ENCODE data around the gene APOA5. TPM values are rescaled to one million over a fixed set of nuclear protein-coding genes. Genes with fewer than 3 reads are reported as not detected.

Gene APOA5
- total and polyA plus RNA-seq, 2 of the 4 experiments (the other 2 are of a cell fraction), result not detected

DNA sequence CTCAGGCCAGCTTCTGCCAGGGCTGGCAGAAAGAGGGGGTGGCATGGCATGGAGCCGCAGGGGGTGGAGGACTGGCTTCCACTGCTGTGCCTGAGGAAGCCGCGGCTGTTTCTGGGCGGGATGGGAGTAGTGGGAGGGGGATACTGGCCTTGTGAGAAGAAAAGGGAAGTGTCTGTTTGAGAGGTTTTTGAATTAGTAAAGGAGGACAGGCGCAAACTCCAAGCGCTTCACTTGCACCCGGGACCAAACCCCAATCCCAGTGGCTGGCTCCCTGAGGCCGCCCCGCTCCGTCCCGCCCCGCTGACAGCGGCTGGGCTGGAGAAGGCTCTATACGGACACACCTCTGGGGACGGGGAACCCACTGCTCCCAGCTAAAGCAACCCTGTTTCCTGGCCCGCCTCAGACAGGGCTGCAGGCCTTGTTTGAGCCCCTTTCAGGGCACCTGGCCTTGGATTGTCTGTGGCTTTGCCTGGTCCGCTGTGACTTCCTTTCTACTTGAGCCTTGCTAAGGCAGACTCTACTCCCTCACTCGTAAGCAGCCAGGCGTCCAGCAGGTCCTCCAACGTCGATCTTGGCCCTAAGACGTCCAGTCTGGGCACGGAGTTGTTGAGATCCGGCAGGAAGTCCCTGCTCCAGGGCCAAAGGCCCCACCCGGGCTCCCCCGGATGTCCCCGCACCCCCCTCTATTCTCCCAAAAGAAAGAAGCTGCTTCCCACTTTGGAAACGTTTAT is 43.5 kb upstream of the APOA5 start:
- Histone ChIP-seq H4K91ac (ENCODE audit: insufficient read depth, low read depth, low read length) (peak overlapping the region; percentile 74), H4K8ac (ENCODE audit: low read depth in 2 of 2, low read length in 2 of 2) (peak overlapping the region; percentile 58 to 84), H2AK5ac (ENCODE audit: low read depth, low read length) (peak overlapping the region; percentile 20), H3K23ac (ENCODE audit: low read depth, low read length) (no peak overlapping the region), H2AFZ (replicated peaks; ENCODE audit: low read length, poor library complexity) (peak overlapping the region; percentile 98), H3K27me3 (ENCODE audit: control insufficient read depth, insufficient read depth, low read length) (peaks cover 3% of the 10 kb centered on the region; the same call in 1 of the 2 replicates), H2BK5ac (ENCODE audit: low read depth, low read length, poor library complexity, severe bottlenecking) (no peak overlapping the region), H2AK9ac (replicated peaks; ENCODE audit: low read depth, low read length, poor library complexity) (peak overlapping the region; percentile 79), H4K5ac (ENCODE audit: low read depth, low read length) (peak overlapping the region; percentile 47), H3K18ac (ENCODE audit: low read depth, low read length) (peak overlapping the region; percentile 49; the same call in 1 of the 2 replicates), H3K4me1 (ENCODE audit: control insufficient read depth, insufficient read depth, low read length) (peaks cover 3% of the 10 kb centered on the region; the same call in 1 of the 2 replicates), H3K4ac (ENCODE audit: low read depth, low read length) (peak overlapping the region; percentile 68), H3K9me1 (ENCODE audit: insufficient read depth, low read length) (no peaks in the 10 kb centered on the region; the same call in 1 of the 2 replicates), H3K9ac (ENCODE audit: low read depth, low read length) (0 out of 2 replicates have a peak overlapping the region, but pooled peaks have one; percentile 8), H3K4me3 (ENCODE audit: insufficient read depth, low read depth, low read length) (no peak overlapping the region), H2BK20ac (ENCODE audit: low read depth, low read length) (no peak overlapping the region), H3K56ac (ENCODE audit: extremely low read depth, insufficient read depth, low read length) (no peak overlapping the region), H3K14ac (replicated peaks; ENCODE audit: low read depth, low read length) (peak overlapping the region; percentile 58; the same call in 1 of the 2 replicates), H3K79me1 (ENCODE audit: low read depth in 1 of 2, low read length in 2 of 2) (no peaks in the 10 kb centered on the region), H2BK15ac (ENCODE audit: low read depth, low read length) (peak overlapping the region; percentile 39; the same call in 2 of the 3 replicates), H4K20me1 (ENCODE audit: insufficient read depth, low read length) (no peaks in the 10 kb centered on the region), H3K9me3 (ENCODE audit: control insufficient read depth, insufficient read depth, low read length) (no peaks in the 10 kb centered on the region), H3K27ac (ENCODE audit: insufficient read depth, low read length) (peak overlapping the region; percentile 6; the same call in 1 of the 2 replicates), H2BK120ac (ENCODE audit: low read depth, low read length) (peak overlapping the region; percentile 52), H3K36me3 (ENCODE audit: control insufficient read depth, insufficient read depth, low read length) (no peaks in the 10 kb centered on the region), H3K4me2 (ENCODE audit: low read depth, low read length) (no peak overlapping the region; the same call in 1 of the 2 replicates)
- ChIA-PET CTCF (interaction anchor here (0.6 to 1.9 kb wide), 17 partner anchors 8 to 273 kb away, joined by 3 to 30 read pairs (median 4); partner anchors contain the start of gene APOA5), POLR2A (ENCODE audit: unreplicated experiment) (interaction anchor here (0.7 kb wide), 1 partner anchor 42 kb away, joined by 3 read pairs; no protein-coding TSS in a partner anchor)
- 82% methylated on average over 11 of the region's 28 CpGs; no CpG with 5 or more reads in 1 of the 2 experiments for WGBS, 2 experiments (ENCODE audit: extremely low coverage in 2 of 2, insufficient read length in 1 of 2)
- dilution Hi-C loops (cut with HindIII; ENCODE audit: low sequenced_read_pairs, unreplicated experiment), result no loop called here
- TF ChIP-seq FOS (IDR thresholded peaks at IDR 0.05; ENCODE audit: low read depth, low read length) (no peak), MXI1 (IDR thresholded peaks at IDR 0.05; ENCODE audit: borderline replicate concordance, low read depth, low read length) (no peak), CHD1 (IDR thresholded peaks at IDR 0.05; ENCODE audit: low read depth, low read length) (no peak), NFE2L2 (IDR thresholded peaks at IDR 0.05; ENCODE audit: low read depth, low read length) (no peak), RAD21 (IDR thresholded peaks at IDR 0.05; ENCODE audit: low read length) (no peak), MAZ (IDR thresholded peaks at IDR 0.05; ENCODE audit: borderline replicate concordance, low read depth, low read length) (no peak)
- TF ChIP-seq, protein P1, sequence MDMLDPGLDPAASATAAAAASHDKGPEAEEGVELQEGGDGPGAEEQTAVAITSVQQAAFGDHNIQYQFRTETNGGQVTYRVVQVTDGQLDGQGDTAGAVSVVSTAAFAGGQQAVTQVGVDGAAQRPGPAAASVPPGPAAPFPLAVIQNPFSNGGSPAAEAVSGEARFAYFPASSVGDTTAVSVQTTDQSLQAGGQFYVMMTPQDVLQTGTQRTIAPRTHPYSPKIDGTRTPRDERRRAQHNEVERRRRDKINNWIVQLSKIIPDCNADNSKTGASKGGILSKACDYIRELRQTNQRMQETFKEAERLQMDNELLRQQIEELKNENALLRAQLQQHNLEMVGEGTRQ (IDR thresholded peaks at IDR 0.05; ENCODE audit: low read depth, low read length), result no peak
- no TSS peak for BruUV-seq (replicated peaks)
- DNase-seq (no peak), ATAC-seq (ENCODE audit: low read depth) (no peak)
- intact Hi-C loops (cut with micrococcal nuclease), result no loop called here
- in situ Hi-C loops (cut with MboI; ENCODE audit: low sequenced_read_pairs), result no loop called here

Measured in IMR-90 (cell line).